K562 (cell line): ENCODE results near the gene SAMD11.

Experiments used
- CHD2 ChIP-seq: IDR thresholded peaks from 2 replicates; pipeline ENCODE4 v1.6.1; 2011; ENCODE audit warnings: low read depth, low read length
- CTCF ChIP-seq, 3 experiments: IDR thresholded peaks in 2 of 3; conservative IDR thresholded peaks in 1 of 3; 2 replicates each; pipeline ENCODE4 v1.5.1; 2011 to 2012; ENCODE audit warnings: low read length in 3 of 3, mild to moderate bottlenecking in 3 of 3, control low read depth in 2 of 3, improper control_type of control experiment in 1 of 3, inconsistent platforms in 1 of 3, low read depth in 1 of 3, mixed read lengths in 1 of 3, moderate library complexity in 1 of 3; ENCODE audit not compliant: insufficient read depth in 2 of 3
- TAF1 ChIP-seq: IDR thresholded peaks from 2 replicates; pipeline ENCODE4 v1.6.1; 2011; ENCODE audit warnings: mild to moderate bottlenecking, low read length, moderate library complexity; ENCODE audit not compliant: insufficient read depth, control insufficient read depth, severe bottlenecking; ENCODE audit errors: extremely low read depth
- TAF15 ChIP-seq: fragments of 200-400 bp; formaldehyde crosslinking; IDR thresholded peaks from 2 replicates; pipeline ENCODE4 v1.6.1; 2017; ENCODE audit warnings: mild to moderate bottlenecking, low read depth, low read length, moderate library complexity
- TF ChIP-seq, protein P1 (sequence below): fragments of 200-800 bp; sonication (Bioruptor generic); IDR thresholded peaks from 2 replicates; pipeline ENCODE4 v1.6.1; 2016; ENCODE audit warnings: missing genetic modification characterization, missing compliant biosample characterization

GRCh38 chr1:973459-974292, 50.0 kb downstream of the SAMD11 start:
- TF ChIP-seq TAF15 = no peak
- no peak for TF ChIP-seq CTCF (IDR thresholded peaks at IDR 0.05 in 2 of 3, conservative IDR thresholded peaks at IDR 0.05 in 1 of 3; ENCODE audit: insufficient read depth in 2 of 3, low read depth in 1 of 3, low read length in 3 of 3)
- no peak for TF ChIP-seq CHD2
- TF ChIP-seq TAF1 = no peak
- TF ChIP-seq, protein P1, sequence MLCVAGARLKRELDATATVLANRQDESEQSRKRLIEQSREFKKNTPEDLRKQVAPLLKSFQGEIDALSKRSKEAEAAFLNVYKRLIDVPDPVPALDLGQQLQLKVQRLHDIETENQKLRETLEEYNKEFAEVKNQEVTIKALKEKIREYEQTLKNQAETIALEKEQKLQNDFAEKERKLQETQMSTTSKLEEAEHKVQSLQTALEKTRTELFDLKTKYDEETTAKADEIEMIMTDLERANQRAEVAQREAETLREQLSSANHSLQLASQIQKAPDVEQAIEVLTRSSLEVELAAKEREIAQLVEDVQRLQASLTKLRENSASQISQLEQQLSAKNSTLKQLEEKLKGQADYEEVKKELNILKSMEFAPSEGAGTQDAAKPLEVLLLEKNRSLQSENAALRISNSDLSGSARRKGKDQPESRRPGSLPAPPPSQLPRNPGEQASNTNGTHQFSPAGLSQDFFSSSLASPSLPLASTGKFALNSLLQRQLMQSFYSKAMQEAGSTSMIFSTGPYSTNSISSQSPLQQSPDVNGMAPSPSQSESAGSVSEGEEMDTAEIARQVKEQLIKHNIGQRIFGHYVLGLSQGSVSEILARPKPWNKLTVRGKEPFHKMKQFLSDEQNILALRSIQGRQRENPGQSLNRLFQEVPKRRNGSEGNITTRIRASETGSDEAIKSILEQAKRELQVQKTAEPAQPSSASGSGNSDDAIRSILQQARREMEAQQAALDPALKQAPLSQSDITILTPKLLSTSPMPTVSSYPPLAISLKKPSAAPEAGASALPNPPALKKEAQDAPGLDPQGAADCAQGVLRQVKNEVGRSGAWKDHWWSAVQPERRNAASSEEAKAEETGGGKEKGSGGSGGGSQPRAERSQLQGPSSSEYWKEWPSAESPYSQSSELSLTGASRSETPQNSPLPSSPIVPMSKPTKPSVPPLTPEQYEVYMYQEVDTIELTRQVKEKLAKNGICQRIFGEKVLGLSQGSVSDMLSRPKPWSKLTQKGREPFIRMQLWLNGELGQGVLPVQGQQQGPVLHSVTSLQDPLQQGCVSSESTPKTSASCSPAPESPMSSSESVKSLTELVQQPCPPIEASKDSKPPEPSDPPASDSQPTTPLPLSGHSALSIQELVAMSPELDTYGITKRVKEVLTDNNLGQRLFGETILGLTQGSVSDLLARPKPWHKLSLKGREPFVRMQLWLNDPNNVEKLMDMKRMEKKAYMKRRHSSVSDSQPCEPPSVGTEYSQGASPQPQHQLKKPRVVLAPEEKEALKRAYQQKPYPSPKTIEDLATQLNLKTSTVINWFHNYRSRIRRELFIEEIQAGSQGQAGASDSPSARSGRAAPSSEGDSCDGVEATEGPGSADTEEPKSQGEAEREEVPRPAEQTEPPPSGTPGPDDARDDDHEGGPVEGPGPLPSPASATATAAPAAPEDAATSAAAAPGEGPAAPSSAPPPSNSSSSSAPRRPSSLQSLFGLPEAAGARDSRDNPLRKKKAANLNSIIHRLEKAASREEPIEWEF (CRISPR knock-in tag) = no peak
